ENCODE measurements around the gene FGD6.

- no peak for TF ChIP-seq POLR2A (IDR thresholded peaks at IDR 0.05)
- TF ChIP-seq CTCF (IDR thresholded peaks at IDR 0.05 in 4 of 5, conservative IDR thresholded peaks at IDR 0.05 in 1 of 5): no peak
These were observed 10.4 kb downstream of the FGD6 start for GRCh38 chr12:95206916-95207315.

Measured in gastrocnemius medialis (tissue), 4 donors.